H54 (cell line): Measurements from ENCODE around the gene MAP3K6.

Experiments
- DNase-seq: peaks from one replicate; pipeline ENCODE4 v3.0.0; 2011; ENCODE audit warnings: low spot score, mixed read lengths; ENCODE audit not compliant: insufficient read length
- FAIRE-seq: peaks from 3 replicates; lab custom pipeline; 2011; peaks lifted over from hg19 to GRCh38; lab: Jason Lieb, UNC
- POLR2A ChIP-seq: IDR thresholded peaks from 2 replicates; pipeline ENCODE4 v1.6.1; 2011; ENCODE audit warnings: low read depth, mild to moderate bottlenecking, low read length

MAP3K6 gene

DNA sequence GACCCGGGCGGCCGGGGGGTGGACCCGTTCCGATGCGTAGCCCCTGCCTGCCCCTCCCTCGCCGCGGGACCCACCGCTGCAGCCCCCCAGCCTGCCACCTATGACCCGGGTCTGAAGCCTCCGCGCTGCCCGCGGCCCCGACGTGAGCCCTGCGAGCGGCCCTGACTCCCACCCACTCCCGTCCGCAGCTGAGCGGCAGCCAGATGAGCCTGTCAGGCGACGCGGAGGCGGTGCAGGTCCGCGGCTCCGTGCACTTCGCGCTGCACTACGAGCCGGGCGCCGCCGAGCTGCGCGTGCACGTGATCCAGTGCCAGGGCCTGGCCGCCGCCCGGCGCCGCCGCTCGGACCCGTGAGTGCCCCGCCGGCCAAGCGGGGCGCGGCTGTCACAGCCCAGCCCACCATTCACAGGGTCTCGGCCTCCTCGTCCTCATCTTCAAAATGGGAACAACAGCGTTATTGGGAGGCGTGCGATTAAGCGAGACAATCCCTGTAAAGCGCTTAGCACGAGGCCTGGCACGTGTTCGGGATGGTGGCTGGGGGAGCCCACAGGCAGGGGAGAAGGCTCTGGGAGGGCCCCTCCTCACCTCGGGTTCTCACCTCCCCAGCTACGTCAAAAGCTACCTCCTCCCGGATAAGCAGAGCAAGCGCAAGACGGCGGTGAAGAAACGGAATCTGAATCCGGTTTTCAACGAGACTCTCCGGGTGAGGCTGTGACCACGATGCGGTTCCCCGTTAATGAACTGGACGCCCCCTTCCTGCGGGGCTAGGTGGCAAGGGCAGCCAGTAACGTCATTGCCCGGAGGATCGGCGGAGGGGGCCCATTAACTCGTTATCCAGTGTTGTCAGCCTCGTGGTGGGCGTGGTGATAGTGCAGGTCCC, 16.7 kb downstream of the MAP3K6 start:
- DNase-seq (no peak), FAIRE-seq (no peak)
- no peak for TF ChIP-seq POLR2A

DNA sequence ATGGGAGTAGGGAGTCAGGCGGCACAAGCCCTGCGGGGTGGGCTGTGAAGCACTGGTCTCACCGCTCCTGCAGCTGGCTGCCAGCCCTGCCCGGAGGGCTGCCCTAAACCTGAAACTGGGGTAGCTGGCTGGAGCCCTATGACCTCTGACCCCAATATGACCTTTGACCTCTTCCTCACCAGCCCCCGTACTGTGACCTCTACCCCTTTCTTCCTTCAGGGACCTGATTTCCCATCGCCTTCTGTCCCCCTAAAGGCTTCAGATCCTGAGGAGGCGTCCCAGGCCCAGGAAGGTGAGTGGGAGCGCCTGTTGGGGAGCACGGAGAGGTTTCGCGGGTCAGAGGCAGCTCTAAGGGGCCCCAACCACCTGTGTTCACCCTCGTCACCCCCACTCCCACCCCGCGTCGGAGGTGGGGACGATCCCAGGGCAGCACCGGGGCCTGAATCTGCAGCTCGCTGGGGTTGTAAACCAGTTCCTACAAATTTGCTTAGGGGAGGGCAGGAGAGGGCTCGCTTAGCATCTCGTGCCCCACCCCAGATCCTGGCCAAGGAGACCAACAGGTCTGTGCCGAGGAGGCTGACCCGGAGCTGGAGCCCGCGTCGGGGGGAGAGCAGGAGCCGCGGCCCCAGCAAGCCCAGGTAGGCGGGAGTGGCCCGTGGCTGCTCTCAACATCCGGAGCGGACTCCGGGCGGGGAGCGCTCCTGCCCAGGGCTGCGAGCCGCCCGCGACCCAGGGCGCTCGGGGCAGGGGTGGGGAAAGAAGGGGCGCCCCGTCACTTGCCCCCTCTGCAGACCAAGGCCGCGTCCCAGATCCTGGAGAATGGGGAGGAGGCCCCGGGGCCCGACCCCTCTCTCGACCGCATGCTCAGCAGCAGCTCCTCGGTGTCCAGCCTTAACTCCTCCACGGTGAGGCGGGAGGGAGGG, 17.6 kb downstream of the MAP3K6 start:
- DNase-seq (peak; percentile 51), FAIRE-seq (no peak)
- TF ChIP-seq POLR2A = no peak

DNA sequence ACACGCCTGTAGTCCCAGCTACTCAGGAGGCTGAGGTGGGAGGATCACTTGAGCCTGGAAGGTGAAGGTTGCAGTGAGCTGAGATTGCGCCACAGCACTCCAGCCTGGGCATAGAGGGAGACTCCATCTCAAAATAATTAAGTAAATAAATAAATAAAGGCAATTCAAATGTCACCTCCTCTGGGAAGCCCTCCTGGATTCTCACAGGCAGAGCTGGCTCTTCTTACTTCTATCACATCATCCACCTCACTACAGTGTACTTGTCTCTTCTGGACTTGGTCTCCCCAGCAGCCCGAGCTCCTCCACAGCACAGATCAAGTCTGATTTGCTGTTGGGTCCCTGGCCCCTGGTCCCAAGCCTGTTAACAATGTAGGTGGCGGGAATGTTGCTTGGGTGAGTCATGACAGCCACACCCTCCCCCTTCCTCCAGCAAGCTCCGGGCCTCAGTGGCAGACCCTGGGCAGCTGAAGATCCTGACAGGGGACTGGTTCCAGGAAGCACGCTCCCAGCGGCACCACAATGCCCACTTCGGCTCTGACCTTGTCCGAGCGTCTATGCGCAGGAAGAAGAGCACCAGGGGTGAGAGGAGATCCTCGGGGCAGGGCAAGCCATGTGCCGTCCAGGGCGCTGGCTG, 19.7 kb downstream of the MAP3K6 start:
- no peak for FAIRE-seq
- TF ChIP-seq POLR2A = no peak
- no peak for DNase-seq

DNA sequence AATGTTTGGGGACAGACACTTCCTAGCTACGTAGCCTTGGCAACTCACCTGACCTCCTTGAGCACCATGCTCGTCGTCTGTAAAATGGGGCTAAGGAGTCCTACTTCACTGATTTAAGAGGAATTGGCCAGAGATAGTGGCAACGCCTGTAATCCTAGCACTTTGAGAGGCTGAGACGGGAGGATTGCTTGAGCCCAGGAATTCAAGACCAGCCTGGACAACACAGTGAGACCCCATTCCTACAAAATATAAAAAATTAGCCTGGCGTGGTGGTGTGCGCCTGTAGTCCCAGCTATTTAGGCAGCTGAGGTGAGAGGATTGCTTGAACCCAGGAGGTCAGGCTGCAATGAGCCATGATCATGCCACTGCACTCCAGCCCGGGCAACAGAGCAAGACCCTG, 20.4 kb downstream of the MAP3K6 start:
- FAIRE-seq (no peak), DNase-seq (no peak)
- no peak for TF ChIP-seq POLR2A

DNA sequence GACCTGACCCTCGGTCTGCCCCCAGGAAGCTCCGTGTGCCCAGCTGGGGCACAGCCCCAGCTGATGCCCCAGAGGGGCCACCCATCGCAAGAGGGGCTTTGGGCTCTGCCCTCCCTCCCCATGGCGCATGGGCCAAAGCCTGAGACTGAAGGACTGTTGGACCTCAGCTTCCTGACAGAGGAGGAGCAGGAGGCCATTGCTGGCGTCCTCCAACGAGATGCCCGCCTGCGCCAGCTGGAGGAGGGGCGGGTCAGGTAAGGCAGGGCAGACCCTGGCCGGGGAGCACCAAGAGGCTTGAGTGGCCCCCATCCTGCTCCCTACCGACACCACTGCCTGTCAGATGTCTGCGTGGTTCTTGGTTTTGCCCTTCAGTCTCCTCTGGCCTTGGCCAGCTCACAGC, 21.5 kb downstream of the MAP3K6 start:
- no peak for TF ChIP-seq POLR2A
- DNase-seq (no peak), FAIRE-seq (no peak)

DNA sequence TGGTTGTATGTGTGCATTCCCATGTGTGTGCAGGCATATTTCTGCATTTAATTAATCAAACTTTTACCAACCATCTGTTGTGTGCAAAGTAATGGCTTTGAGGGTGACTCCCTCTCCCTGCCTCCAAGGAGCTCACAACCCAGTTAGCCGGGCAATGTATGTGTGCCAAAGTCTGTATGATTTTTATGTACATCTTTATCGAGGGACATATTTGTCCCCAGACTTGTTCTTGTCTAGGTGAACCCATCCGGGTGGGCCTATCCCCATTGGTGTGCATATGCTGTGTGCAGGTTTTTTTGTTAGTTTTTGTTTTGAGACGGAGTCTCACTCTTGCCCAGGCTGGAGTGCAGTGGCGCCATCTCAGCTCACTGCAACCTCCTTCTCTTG, 23.1 kb downstream of the MAP3K6 start:
- FAIRE-seq = no peak
- no peak for TF ChIP-seq POLR2A
- DNase-seq = no peak

DNA sequence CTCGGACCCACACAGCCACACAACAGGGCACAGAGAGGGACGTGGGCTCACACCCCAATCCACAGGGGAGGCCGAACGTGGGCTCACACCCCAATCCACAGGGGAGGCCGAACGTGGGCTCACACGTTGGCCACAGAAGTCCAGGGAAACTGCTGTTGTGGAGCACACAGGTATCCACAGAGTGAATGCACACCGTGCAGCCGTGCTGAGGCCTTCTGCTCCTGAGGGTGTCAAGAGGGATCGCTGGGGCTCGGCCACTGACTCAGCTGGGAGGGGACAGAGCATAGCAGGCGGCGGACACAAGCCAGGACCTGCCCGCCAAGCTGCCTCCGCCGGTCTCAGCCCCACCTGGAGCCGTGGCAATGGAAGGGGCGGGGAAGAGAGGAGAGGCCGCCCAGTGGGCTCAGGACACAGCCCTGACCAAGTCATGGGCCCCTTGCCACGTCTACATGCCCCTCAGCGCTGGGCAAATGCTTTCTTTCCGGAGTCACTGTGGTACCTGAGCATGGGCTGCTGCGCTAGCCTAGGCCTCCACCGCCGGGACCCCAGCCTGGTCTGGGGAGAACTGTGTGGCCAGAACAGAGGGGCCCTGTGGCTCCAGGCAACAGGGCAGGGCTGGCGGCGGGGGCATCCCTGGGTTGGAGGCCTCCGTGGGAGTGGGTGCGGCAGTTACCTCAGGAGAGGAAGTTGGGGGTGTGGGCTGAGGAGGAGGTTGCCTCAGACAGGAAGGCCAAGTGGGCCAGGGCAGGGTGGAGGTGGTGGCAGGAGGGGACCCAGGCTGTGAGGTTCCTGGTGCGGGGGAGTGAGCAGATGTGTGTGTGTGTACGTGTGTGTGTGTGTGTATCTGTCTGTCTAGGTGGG, 23.8 kb downstream of the MAP3K6 start:
- DNase-seq = no peak
- no peak for FAIRE-seq
- no peak for TF ChIP-seq POLR2A

DNA sequence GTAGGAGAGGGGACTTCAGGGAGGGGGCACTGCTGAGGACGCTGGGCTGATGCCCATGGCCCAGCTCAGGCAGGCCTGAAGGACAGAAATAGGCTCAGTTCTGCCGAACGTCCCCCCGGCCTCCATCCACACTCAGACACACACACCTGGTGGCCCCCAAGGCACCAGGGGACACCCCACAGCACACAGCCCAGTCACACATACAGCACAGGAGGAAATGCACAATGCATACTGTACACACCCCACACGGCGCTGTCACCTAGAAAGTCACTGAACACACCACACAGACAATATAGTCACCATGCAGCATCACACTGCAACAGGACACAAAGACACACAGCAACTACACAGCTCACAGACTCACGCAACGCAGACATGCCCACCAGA, 24.4 kb downstream of the MAP3K6 start:
- DNase-seq (no peak), FAIRE-seq (no peak)
- TF ChIP-seq POLR2A = no peak

DNA sequence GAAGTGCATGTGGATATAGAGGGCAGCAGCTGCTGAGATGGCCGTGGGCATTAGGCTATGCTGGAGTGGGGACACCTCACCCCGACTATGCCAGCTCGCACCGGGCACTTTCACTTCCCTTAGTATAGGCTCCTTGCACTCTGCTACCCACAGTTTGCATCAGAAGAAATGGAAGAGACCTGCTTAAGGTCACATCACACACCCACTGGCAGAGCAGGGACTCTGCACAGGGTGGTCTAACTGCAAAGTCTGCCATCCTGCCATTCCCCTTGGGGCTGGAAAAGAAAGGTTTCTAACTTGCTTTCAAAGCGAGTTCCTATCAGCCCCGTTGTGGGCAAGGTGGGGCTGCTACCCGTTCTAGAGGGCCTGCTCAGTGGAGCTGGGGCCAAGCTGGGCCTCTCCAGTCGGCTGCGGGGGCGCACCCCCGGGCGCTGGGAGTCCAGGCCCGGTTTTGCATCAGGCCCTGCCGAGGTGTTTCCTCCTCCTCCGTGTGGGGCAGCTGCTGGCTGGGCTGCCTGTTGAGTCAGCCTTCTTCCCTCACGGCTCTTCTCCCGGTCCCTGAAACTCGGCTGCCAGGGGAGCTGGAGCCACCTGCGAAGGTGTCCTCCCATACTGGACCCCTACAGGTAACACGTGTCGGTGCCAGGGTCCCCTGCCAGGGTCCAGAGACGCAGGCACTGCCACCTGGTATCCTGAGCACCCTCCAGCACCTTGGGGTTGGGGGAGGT, 25.1 kb downstream of the MAP3K6 start, which contains the start of gene SYTL1:
SYTL1 (plus strand) TSS at position 498 of the 728 bp plus-strand sequence. CDS start 3,313 bp downstream, outside the sequence.
- no peak for TF ChIP-seq POLR2A
- FAIRE-seq (no peak), DNase-seq (peak; percentile 89)

DNA sequence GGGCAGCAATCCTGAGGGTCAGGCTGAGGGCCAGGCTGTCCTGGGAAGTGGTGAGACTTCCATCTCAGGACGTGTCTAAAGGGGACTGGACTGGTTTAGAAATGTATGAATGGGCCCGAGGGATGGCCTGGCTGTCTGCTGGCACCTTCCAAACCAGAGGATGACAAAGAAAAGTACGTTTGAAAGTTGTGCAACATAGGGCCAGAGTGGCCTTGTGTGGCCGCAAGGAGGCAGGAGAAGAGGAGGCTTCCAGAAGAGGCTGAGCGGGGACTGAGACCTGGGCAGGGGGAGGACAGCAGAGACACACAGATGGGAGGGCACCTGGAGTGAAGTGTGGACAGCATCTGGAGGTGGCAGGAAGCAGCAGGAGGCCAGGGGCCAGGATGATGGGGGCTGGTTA, 27.5 kb downstream of the MAP3K6 start:
- no peak for FAIRE-seq
- no peak for TF ChIP-seq POLR2A
- DNase-seq = no peak

DNA sequence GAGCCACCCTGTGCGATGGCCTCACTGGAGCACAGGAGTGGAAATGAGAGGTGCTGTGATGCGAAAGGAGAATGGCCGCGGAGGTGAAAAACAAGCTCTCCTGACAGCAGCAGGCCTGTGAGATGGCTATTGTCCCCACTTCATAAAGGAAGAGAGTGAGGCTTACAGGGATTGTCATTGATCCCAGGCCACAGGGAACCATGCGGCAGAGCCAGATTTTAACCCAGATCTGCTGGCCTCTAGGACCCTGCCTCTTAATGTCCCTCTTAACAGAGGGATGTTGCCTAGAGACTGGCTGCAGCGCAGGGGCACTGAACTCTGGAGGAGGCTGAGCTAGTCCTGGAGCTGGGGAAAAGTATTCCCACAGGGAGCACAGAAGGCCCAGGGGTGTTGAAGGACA, 28.0 kb downstream of the MAP3K6 start:
- no peak for TF ChIP-seq POLR2A
- FAIRE-seq (no peak), DNase-seq (no peak)

DNA sequence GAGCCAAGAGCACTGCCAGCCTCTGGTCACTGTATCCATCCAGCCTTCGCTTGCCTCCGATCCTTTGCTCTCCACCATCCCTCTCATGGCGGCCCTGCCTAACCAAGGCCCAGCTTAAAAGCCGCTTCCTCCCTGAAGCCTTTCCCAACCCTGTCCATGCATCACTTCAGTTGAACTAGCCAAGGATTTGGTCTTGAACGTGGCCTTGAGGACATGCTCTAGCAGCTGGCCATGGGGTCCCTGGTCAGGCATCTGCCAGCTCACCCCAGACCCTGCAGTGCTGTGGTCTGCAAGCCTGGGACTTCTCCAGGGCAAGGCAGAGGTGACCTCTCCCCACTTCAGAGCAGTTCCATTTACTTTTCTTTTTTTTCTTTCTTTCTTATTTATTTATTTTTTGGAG, 30.0 kb downstream of the MAP3K6 start:
- DNase-seq (no peak), FAIRE-seq (no peak)
- TF ChIP-seq POLR2A = no peak
